Astrocyte (in vitro differentiated cells and primary cell): ENCODE results near the gene VIPR2. TPM values are rescaled to one million over a fixed set of nuclear protein-coding genes. Genes with fewer than 3 reads are reported as not detected.

Experiments
- DNase-seq: peaks from one replicate; pipeline ENCODE4 v3.0.0-alpha.2; 2010; ENCODE audit warnings: low read depth
- FAIRE-seq: peaks from 2 replicates; lab custom pipeline; 2011; peaks lifted over from hg19 to GRCh38; lab: Jason Lieb, UNC
- H2AFZ ChIP-seq: 2 replicates; pipeline ENCODE4 v1.6.0; 2012; ENCODE audit warnings: low read depth, low read length, inconsistent platforms
- H3K27ac ChIP-seq: 2 replicates; pipeline ENCODE4 v1.5.1; 2011; ENCODE audit warnings: low read depth, low read length, inconsistent platforms
- H3K27me3 ChIP-seq: 2 replicates; pipeline ENCODE4 v1.6.0; 2011; ENCODE audit warnings: low read length, inconsistent platforms; ENCODE audit not compliant: insufficient read depth
- H3K36me3 ChIP-seq: 2 replicates; pipeline ENCODE4 v1.5.1; 2011; ENCODE audit warnings: low read length, inconsistent platforms; ENCODE audit not compliant: insufficient read depth
- H3K4me1 ChIP-seq: 2 replicates; pipeline ENCODE4 v1.5.1; 2011; ENCODE audit warnings: low read length, inconsistent platforms; ENCODE audit not compliant: insufficient read depth
- H3K4me2 ChIP-seq: 2 replicates; pipeline ENCODE4 v1.6.0; 2012; ENCODE audit warnings: low read length, inconsistent platforms
- H3K4me3 ChIP-seq: 2 replicates; pipeline ENCODE4 v1.5.1; 2011; ENCODE audit warnings: low read depth, mild to moderate bottlenecking, low read length, inconsistent platforms; ENCODE audit not compliant: insufficient read depth
- H3K79me2 ChIP-seq: 2 replicates; pipeline ENCODE4 v1.6.0; 2012; ENCODE audit warnings: mild to moderate bottlenecking, low read length, inconsistent platforms; ENCODE audit not compliant: insufficient read depth
- H3K9ac ChIP-seq: 2 replicates; pipeline ENCODE4 v1.6.0; 2012; ENCODE audit warnings: mild to moderate bottlenecking, low read length, inconsistent platforms
- H3K9me3 ChIP-seq: 2 replicates; pipeline ENCODE4 v1.5.1; 2012; ENCODE audit warnings: low read depth, mild to moderate bottlenecking, low read length, inconsistent platforms; ENCODE audit not compliant: insufficient read depth
- H4K20me1 ChIP-seq: 2 replicates; pipeline ENCODE4 v1.6.0; 2012; ENCODE audit warnings: low read length, inconsistent platforms; ENCODE audit not compliant: insufficient read depth
- H3K27ac Mint-ChIP-seq: one replicate; pipeline ENCODE4 v1.8.0; 2021; ENCODE audit warnings: mild to moderate bottlenecking, mixed read lengths; ENCODE audit not compliant: unreplicated experiment
- H3K27me3 Mint-ChIP-seq: one replicate; pipeline ENCODE4 v1.8.0; 2021; ENCODE audit warnings: low read depth, mixed read lengths; ENCODE audit not compliant: unreplicated experiment
- H3K36me3 Mint-ChIP-seq: one replicate; pipeline ENCODE4 v1.8.0; 2021; ENCODE audit warnings: low read depth, mixed read lengths; ENCODE audit not compliant: unreplicated experiment
- H3K4me1 Mint-ChIP-seq: one replicate; pipeline ENCODE4 v1.8.0; 2021; ENCODE audit warnings: low read depth, mixed read lengths; ENCODE audit not compliant: unreplicated experiment
- H3K4me3 Mint-ChIP-seq: one replicate; pipeline ENCODE4 v1.8.0; 2021; ENCODE audit warnings: mild to moderate bottlenecking, moderate library complexity, mixed read lengths; ENCODE audit not compliant: unreplicated experiment
- H3K9me3 Mint-ChIP-seq: one replicate; pipeline ENCODE4 v1.8.0; 2021; ENCODE audit warnings: mild to moderate bottlenecking, mixed read lengths; ENCODE audit not compliant: unreplicated experiment
- EZH2 ChIP-seq: IDR thresholded peaks from 2 replicates; pipeline ENCODE4 v1.6.1; 2012; ENCODE audit warnings: mild to moderate bottlenecking, low read length, inconsistent platforms; ENCODE audit not compliant: insufficient read depth
- total RNA-seq: library from RNA; stranded (reverse); gene quantifications from 2 replicates; pipeline ENCODE4 v1.2.1, GENCODE V29; 2021
- TF ChIP-seq, protein P1 (sequence below): IDR thresholded peaks from 2 replicates; pipeline ENCODE4 v1.5.1; 2011; ENCODE audit warnings: low read depth, mild to moderate bottlenecking, inconsistent platforms, low read length, moderate library complexity; ENCODE audit not compliant: insufficient read depth

The VIPR2 gene
- total RNA-seq, 1 donor from 2014 or later = 0.68 TPM

DNA sequence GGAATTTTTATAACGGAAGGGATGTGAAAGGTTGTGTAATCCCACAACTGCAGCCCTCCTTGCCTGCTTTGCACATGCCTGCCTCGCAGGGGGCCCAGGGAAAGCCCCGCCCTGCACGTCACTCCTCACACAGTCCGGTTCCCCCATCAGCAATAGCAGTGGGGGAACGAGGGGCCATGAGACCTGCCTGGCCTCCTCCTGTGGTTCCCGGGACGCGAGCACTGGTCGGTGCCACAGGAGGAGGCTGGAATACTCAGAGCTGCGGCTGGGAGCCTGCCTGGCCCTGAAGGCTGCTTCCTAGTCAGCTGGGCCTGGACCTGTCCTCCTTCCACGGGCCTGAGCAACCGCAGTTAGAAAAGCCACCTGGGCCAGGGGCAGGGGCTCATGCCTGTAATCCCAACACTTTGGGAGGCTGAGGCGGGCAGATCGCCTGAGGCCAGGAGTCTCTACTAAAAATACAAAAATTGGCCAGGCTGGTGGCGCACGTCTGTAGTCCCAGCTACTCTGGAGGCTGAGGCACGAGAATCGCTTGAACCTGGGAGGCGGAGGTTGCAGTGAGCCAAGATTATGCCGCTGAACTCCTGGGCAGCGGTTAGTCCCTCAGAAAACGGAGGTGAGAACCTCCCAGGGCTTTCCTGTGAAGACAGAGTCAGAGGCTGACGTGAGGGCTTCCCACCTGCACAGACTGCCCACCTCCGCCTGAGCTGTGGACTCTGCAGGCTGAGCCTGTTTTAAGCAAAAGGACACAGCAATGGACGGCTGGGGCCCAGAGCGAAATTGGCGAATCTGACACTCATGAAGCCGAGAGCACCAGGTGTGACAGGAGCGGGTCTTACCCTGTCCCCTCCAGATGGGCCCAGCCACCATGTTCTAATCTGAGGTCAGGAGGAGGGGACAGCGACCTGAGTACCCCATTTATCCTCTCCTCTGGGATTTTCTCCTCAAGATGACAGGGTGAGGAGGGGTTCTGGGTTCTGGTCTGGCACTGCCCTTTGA lies 52.9 kb downstream of the VIPR2 start:
- Histone ChIP-seq H2AFZ (no peak overlapping the region), H3K79me2 (no peaks in the 10 kb centered on the region), H3K4me1 (no peaks in the 10 kb centered on the region), H3K27ac (no peak overlapping the region), H3K9ac (no peak overlapping the region), H3K9me3 (no peaks in the 10 kb centered on the region), H3K4me2 (no peak overlapping the region), H3K27me3 (no peaks in the 10 kb centered on the region), H3K36me3 (no peaks in the 10 kb centered on the region), H3K4me3 (no peak overlapping the region), H4K20me1 (no peaks in the 10 kb centered on the region)
- DNase-seq (no peak), FAIRE-seq (no peak)
- Mint-ChIP-seq H3K27me3 (peaks cover 30% of the 10 kb centered on the region), H3K27ac (no peak overlapping the region), H3K4me1 (no peaks in the 10 kb centered on the region), H3K36me3 (no peaks in the 10 kb centered on the region), H3K4me3 (no peak overlapping the region), H3K9me3 (no peaks in the 10 kb centered on the region)
- TF ChIP-seq, protein P1, sequence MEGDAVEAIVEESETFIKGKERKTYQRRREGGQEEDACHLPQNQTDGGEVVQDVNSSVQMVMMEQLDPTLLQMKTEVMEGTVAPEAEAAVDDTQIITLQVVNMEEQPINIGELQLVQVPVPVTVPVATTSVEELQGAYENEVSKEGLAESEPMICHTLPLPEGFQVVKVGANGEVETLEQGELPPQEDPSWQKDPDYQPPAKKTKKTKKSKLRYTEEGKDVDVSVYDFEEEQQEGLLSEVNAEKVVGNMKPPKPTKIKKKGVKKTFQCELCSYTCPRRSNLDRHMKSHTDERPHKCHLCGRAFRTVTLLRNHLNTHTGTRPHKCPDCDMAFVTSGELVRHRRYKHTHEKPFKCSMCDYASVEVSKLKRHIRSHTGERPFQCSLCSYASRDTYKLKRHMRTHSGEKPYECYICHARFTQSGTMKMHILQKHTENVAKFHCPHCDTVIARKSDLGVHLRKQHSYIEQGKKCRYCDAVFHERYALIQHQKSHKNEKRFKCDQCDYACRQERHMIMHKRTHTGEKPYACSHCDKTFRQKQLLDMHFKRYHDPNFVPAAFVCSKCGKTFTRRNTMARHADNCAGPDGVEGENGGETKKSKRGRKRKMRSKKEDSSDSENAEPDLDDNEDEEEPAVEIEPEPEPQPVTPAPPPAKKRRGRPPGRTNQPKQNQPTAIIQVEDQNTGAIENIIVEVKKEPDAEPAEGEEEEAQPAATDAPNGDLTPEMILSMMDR = no peak
- TF ChIP-seq EZH2 = no peak

DNA sequence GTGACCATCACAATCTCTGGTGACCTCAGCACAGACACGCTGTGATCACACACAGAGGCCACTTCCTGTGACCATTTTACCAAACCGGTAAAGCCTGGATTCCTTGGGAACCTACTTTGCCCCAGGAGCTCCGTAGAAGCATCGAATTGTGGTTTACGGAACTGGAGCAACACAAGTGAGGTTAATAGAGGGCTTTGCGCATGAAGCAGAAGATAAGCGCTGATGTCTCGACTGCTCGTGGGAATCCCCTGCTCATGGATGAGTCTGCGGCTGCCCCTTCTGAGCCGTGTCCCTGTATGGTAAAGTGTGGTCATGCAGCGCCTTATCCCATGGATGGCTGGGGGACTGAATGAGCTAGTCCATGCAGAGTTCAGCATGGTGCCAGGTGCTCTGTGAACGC lies 53.6 kb downstream of the VIPR2 start:
- Histone ChIP-seq H3K27ac (no peak overlapping the region), H2AFZ (no peak overlapping the region), H3K9me3 (no peaks in the 10 kb centered on the region), H3K4me3 (no peak overlapping the region), H4K20me1 (no peaks in the 10 kb centered on the region), H3K36me3 (no peaks in the 10 kb centered on the region), H3K4me1 (no peaks in the 10 kb centered on the region), H3K9ac (no peak overlapping the region), H3K4me2 (no peak overlapping the region), H3K79me2 (no peaks in the 10 kb centered on the region), H3K27me3 (no peaks in the 10 kb centered on the region)
- no peak for TF ChIP-seq EZH2
- TF ChIP-seq, protein P1 = no peak
- Mint-ChIP-seq H3K9me3 (no peaks in the 10 kb centered on the region), H3K27ac (no peak overlapping the region), H3K4me1 (no peaks in the 10 kb centered on the region), H3K4me3 (no peak overlapping the region), H3K27me3 (peaks cover 27% of the 10 kb centered on the region), H3K36me3 (no peaks in the 10 kb centered on the region)
- DNase-seq = no peak
- FAIRE-seq = no peak
